Esophagus squamous epithelium (tissue), 5 donors: ENCODE results near the gene PLEKHB2. TPM values are rescaled to one million over a fixed set of nuclear protein-coding genes. Genes with fewer than 3 reads are reported as not detected.
A peak's percentile ranks its signal among the peaks of the same experiment; 100 is the strongest.

Source experiments
- DNase-seq: peaks from one replicate; lab custom pipeline; 2025; lab: John Stamatoyannopoulos, UW
- H3K27ac ChIP-seq, 4 donors: fragments of 200-600 bp; sonication (generic); one replicate each; pipeline ENCODE4 v1.5.1; 2016 to 2019; ENCODE audit warnings: mild to moderate bottlenecking in 1 of 4
- H3K27me3 ChIP-seq, 4 donors: fragments of 200-600 bp; sonication (generic); 1 replicate in 3 of 4; 2 replicates in 1 of 4; pipeline versions ENCODE4 v1.5.1 to v1.6.0; 2017 to 2021; ENCODE audit warnings: antibody characterized with exemption in 1 of 4
- H3K36me3 ChIP-seq, 3 donors: fragments of 200-600 bp; sonication (generic); one replicate each; pipeline ENCODE4 v1.5.1; 2016 to 2019
- H3K4me1 ChIP-seq, 3 donors: fragments of 200-600 bp; sonication (generic); one replicate each; pipeline ENCODE4 v1.5.1; 2017 to 2019
- H3K4me3 ChIP-seq, 4 donors: fragments of 200-600 bp; sonication (generic); 1 replicate in 3 of 4; 2 replicates in 1 of 4; pipeline ENCODE4 v1.5.1; 2016 to 2019; ENCODE audit warnings: mild to moderate bottlenecking in 2 of 4, moderate library complexity in 1 of 4
- H3K9me3 ChIP-seq, 3 donors: fragments of 200-600 bp; sonication (generic); one replicate each; pipeline ENCODE4 v1.5.1; 2016 to 2019
- CTCF ChIP-seq, 6 experiments: fragments of 450-650 bp in 4 of 6; fragments of 200-600 bp in 2 of 6; sonication (generic) in 2 of 6; IDR thresholded peaks; one replicate each; pipeline ENCODE4 v1.5.1; 2016 to 2019; ENCODE audit warnings: antibody characterized with exemption in 6 of 6, mild to moderate bottlenecking in 4 of 6, moderate library complexity in 4 of 6
- POLR2A ChIP-seq, 4 donors: fragments of 450-650 bp; IDR thresholded peaks; one replicate each; pipeline ENCODE4 v1.6.1; 2017; ENCODE audit warnings: antibody characterized with exemption in 4 of 4, mild to moderate bottlenecking in 4 of 4, moderate library complexity in 3 of 4
- WGBS, 2 donors: methylation state at CpG; one replicate each; pipeline ENCODE4 v1.1.5; 2018; 5-methylcytosine and 5-hydroxymethylcytosine counted together
- intact Hi-C: fragments of 100-400 bp; cut with DNase I; formaldehyde crosslinking; loops from one replicate; pipeline ENCODE4 v1.15.0; 2022
- total RNA-seq, 4 donors: library from RNA; depleted of rRNA; stranded (reverse); fragments of >200 nt; gene quantifications; one replicate each; pipeline ENCODE4 v1.1.0, GENCODE V29; 2016
- donor health status: DM: yes; HTN: yes; CAD: no.

Gene PLEKHB2
- total RNA-seq, 4 donors from 2014 or later: 36.3 to 75.8 (median 47.4) TPM

GRCh38 chr2:131094463-131095281 lies 10.5 kb upstream of the PLEKHB2 start:
- DNase-seq: no peak
- Histone ChIP-seq H3K4me1 (peaks cover 3 to 38% (median 5%) of the 10 kb centered on the region in 3 donors), H3K27ac (peak overlapping the region in 3 of 4 donors; percentile 97 to 99 (median 98)), H3K36me3 (peaks cover 0 to 13% (median 0%) of the 10 kb centered on the region in 3 donors), H3K9me3 (no peaks in the 10 kb centered on the region), H3K4me3 (peak overlapping the region in 2 of 4 donors; percentile 80 to 88), H3K27me3 (no peaks in the 10 kb centered on the region)
- TF ChIP-seq CTCF (IDR thresholded peaks at IDR 0.05) (no peak), POLR2A (IDR thresholded peaks at IDR 0.05) (no peak)
- 46 to 47% methylated on average over 20 to 22 of the region's 22 CpGs for WGBS, 2 donors
- intact Hi-C loops: no loop called here

- Histone ChIP-seq H3K27me3 (no peaks in the 10 kb centered on the region), H3K36me3 (no peaks in the 10 kb centered on the region), H3K9me3 (no peaks in the 10 kb centered on the region), H3K4me3 (no peak overlapping the region), H3K4me1 (peaks cover 0 to 35% (median 24%) of the 10 kb centered on the region in 3 donors), H3K27ac (no peak overlapping the region)
- TF ChIP-seq CTCF (IDR thresholded peaks at IDR 0.05): no peak
- intact Hi-C loops: no loop called here
- WGBS, 2 donors: 96 to 100% methylated on average over 2 of the region's 2 CpGs
- no peak for DNase-seq
Observed at GRCh38 chr2:131103165-131103564, 2.0 kb upstream of the PLEKHB2 start.

- no peaks in the 10 kb centered on the region for H3K36me3 ChIP-seq
- DNase-seq: no peak
- H3K4me3 ChIP-seq: peak overlapping the region; percentile 78 to 99 (median 96)
- H3K27me3 ChIP-seq: no peaks in the 10 kb centered on the region
- H3K27ac ChIP-seq: peak overlapping the region; percentile 92 to 98 (median 97)
- no peaks in the 10 kb centered on the region for H3K9me3 ChIP-seq
- intact Hi-C loops: no loop called here
- 0% methylated on average over 19 to 20 of the region's 20 CpGs for WGBS, 2 donors
- peaks cover 0 to 37% (median 24%) of the 10 kb centered on the region in 3 donors for H3K4me1 ChIP-seq
- TF ChIP-seq POLR2A (IDR thresholded peaks at IDR 0.05): no peak
- no peak for TF ChIP-seq CTCF (IDR thresholded peaks at IDR 0.05)
Observed at GRCh38 chr2:131104487-131105155, 515 bp upstream of the PLEKHB2 start.

- no peaks in the 10 kb centered on the region for H3K27me3 ChIP-seq
- TF ChIP-seq CTCF (IDR thresholded peaks at IDR 0.05) (no peak), POLR2A (IDR thresholded peaks at IDR 0.05) (no peak)
- intact Hi-C loops: no loop called here
- peaks cover 0 to 6% (median 0%) of the 10 kb centered on the region in 3 donors for H3K36me3 ChIP-seq
- H3K4me3 ChIP-seq: peak overlapping the region; percentile 78 to 99 (median 96)
- H3K9me3 ChIP-seq: no peaks in the 10 kb centered on the region
- peak overlapping the region; percentile 92 to 98 (median 97) for H3K27ac ChIP-seq
- no peak for DNase-seq
- 0 to 2% methylated on average over 19 of the region's 19 CpGs for WGBS, 2 donors
- peaks cover 0 to 37% (median 24%) of the 10 kb centered on the region in 3 donors for H3K4me1 ChIP-seq
Observed at GRCh38 chr2:131105950-131106801, 1.0 kb downstream of the PLEKHB2 start.
